ENCODE measurements around the gene ATAT1. TPM values are rescaled to one million over a fixed set of nuclear protein-coding genes. Genes with fewer than 3 reads are reported as not detected.
"Not testable (repeated sequence)": the region's sequence is repeated elsewhere in the genome, so short reads cannot be mapped to it uniquely, and the experiment has no call there.

ATAT1 gene
- total RNA-seq, 1 donor from 2014 or later: 2.1 TPM

DNA sequence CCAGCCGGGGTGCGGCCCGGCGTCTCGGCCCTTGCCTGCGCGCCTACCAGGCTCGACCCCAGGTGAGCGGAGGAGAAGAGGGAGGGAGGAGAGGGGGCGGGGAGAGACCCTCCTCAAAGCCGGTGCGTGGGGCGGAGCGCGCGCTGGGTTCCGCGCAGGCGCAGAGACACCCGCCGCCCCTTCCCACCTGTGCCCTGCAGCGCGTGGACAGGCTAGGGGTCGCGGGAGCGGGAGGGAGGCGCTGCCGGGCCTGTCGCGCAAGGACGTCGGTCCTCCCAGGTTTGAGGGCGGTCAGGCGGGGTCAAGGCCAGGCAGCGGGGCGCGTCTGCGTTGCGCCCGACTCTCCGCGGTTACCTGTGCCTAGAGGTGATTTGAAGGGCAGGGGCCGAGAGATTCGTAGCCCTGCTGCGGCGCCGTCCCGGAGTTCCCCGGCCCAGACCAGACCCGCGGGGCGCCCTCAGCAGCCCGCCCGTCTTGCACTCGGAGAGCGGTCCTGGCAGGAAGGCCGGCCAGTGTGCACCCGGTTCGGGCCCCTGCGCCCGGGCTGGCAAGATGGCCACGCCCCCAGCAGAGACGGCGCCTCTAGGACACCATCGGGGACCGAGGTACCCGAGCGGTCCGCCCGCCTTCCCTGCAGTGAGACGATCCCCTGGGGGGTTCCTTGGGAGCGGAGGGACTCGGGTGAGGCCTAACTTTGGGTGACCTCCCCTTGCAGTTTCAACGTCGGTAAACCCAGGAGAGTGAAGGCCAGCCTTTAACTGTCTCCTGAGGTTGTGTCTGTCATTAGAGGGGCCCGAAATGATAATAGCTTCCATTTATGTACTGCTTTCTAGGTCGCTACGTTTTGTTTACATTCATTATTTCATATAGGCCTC is 20.8 kb downstream of the ATAT1 start:
- no peaks in the 10 kb centered on the region for H3K27me3 ChIP-seq (ENCODE audit: control insufficient read depth in 3 of 3, insufficient read depth in 3 of 3, low read length in 3 of 3)
- peaks cover 26 to 28% (median 27%) of the 10 kb centered on the region in 3 donors for H3K36me3 ChIP-seq (ENCODE audit: control insufficient read depth in 3 of 3, insufficient read depth in 3 of 3, low read length in 3 of 3)
- peaks cover 14 to 23% (median 14%) of the 10 kb centered on the region in 3 donors for H3K4me1 ChIP-seq (ENCODE audit: control insufficient read depth in 3 of 3, insufficient read depth in 3 of 3, low read length in 3 of 3)
- peak overlapping the region; percentile 89 to 97 (median 92) for H3K9ac ChIP-seq (ENCODE audit: low read depth in 1 of 3, low read length in 3 of 3)
- H3K9me3 ChIP-seq (ENCODE audit: control insufficient read depth in 3 of 3, low read length in 3 of 3): no peaks in the 10 kb centered on the region
- peak overlapping the region; percentile 88 for H3K27ac ChIP-seq (ENCODE audit: low read depth, low read length)
- peak overlapping the region; percentile 91 to 96 (median 96) for H3K4me3 ChIP-seq (ENCODE audit: low read length in 3 of 3)

DNA sequence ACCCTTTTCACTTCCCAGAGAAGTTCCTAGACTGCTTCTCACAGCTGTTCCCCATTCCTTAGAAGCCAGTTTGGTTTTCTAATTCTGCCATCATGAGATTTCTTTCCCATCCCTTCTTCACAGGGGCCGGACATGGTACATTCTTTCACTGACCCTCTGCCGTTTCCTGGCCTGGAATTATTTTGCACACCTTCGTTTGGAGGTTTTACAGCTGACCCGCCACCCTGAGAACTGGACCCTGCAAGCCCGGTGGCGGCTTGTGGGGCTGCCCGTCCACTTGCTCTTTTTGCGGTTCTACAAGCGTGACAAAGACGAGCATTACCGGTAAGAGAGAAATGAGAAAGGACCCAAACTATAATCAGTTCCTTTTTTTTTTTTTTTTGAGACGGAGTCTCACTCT is 24.5 kb downstream of the ATAT1 start:
- H3K9ac ChIP-seq (ENCODE audit: low read depth in 1 of 3, low read length in 3 of 3): no peak overlapping the region
- H3K27me3 ChIP-seq (ENCODE audit: control insufficient read depth in 3 of 3, insufficient read depth in 3 of 3, low read length in 3 of 3): no peaks in the 10 kb centered on the region
- H3K4me3 ChIP-seq (ENCODE audit: low read length in 3 of 3): no peak overlapping the region
- H3K36me3 ChIP-seq (ENCODE audit: control insufficient read depth in 3 of 3, insufficient read depth in 3 of 3, low read length in 3 of 3): peaks cover 44 to 57% (median 52%) of the 10 kb centered on the region in 3 donors
- H3K4me1 ChIP-seq (ENCODE audit: control insufficient read depth in 3 of 3, insufficient read depth in 3 of 3, low read length in 3 of 3): peaks cover 12 to 16% (median 14%) of the 10 kb centered on the region in 3 donors
- no peak overlapping the region for H3K27ac ChIP-seq (ENCODE audit: low read depth, low read length)
- H3K9me3 ChIP-seq (ENCODE audit: control insufficient read depth in 3 of 3, low read length in 3 of 3): no peaks in the 10 kb centered on the region

DNA sequence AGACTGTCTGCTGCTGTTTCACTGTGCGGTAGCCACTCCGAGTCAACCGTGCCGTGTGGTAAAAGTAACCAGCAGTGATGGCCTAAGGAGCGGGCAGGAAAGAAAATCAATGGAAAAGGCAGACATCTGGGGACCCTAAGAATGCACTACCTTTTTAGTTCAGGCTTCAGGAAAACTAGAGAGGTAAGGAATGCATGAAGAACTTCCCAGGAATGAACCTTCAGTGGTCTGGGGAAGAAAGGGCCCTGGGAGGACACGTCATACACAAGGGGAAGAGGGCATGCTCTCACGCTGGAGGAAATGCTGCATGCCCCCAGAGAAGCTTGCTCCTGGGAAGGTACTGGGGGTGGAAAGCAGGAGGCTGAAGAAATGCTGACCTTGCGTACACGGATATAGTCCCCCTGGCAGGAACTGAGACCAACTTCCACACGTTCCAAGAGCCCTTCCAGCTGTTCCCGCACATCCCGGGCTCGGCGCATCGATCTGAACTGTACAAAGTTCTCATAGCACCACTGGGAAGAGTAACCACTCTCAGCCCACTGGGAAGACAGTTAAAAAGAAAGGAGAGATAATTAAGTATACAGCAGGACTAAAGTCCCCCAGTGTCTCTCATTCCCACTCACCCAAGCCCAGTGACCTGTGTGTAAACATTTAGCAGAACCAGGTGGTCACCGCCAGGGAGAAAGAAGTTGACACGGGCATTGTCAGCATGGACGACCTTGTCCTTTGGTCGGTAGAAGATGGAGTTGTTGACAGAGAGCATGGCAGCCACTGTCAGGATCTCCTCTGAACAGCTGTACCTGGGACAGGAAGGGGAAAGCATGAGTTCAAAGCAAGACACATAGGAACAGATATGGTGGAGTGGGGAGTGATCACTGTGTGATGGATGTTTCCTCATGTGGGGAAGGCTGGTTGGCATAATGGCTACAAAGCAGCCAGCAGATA is 28.4 kb downstream of the ATAT1 start:
- H3K4me1 ChIP-seq (ENCODE audit: control insufficient read depth in 3 of 3, insufficient read depth in 3 of 3, low read length in 3 of 3): no peaks in the 10 kb centered on the region
- no peaks in the 10 kb centered on the region for H3K9me3 ChIP-seq (ENCODE audit: control insufficient read depth in 3 of 3, low read length in 3 of 3)
- no peak overlapping the region for H3K9ac ChIP-seq (ENCODE audit: low read depth in 1 of 3, low read length in 3 of 3)
- H3K27me3 ChIP-seq (ENCODE audit: control insufficient read depth in 3 of 3, insufficient read depth in 3 of 3, low read length in 3 of 3): no peaks in the 10 kb centered on the region
- H3K27ac ChIP-seq (ENCODE audit: low read depth, low read length): no peak overlapping the region
- no peak overlapping the region for H3K4me3 ChIP-seq (ENCODE audit: low read length in 3 of 3)
- peaks cover 79 to 87% (median 79%) of the 10 kb centered on the region in 3 donors for H3K36me3 ChIP-seq (ENCODE audit: control insufficient read depth in 3 of 3, insufficient read depth in 3 of 3, low read length in 3 of 3)

DNA sequence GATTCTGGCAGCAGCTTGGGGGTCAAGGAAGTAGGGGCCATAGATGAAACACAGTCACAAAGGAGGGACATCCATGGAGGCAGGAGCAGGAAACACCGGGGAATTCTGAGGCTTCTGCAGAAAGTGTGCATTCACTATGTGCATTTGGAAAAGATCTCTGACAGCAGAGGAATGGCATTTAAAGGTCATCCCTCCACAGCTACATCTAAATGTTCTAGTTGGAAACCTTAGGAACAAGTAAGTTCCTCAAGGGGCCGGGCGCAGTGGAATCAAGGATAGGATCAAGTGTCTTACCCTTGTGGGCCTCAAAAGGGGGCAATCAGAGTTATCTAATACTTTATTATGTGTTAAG is 29.0 kb downstream of the ATAT1 start:
- Histone ChIP-seq H3K9me3 (ENCODE audit: control insufficient read depth in 3 of 3, low read length in 3 of 3) (no peaks in the 10 kb centered on the region), H3K27me3 (ENCODE audit: control insufficient read depth in 3 of 3, insufficient read depth in 3 of 3, low read length in 3 of 3) (no peaks in the 10 kb centered on the region), H3K4me3 (ENCODE audit: low read length in 3 of 3) (no peak overlapping the region), H3K4me1 (ENCODE audit: control insufficient read depth in 3 of 3, insufficient read depth in 3 of 3, low read length in 3 of 3) (no peaks in the 10 kb centered on the region), H3K9ac (ENCODE audit: low read depth in 1 of 3, low read length in 3 of 3) (no peak overlapping the region), H3K36me3 (ENCODE audit: control insufficient read depth in 3 of 3, insufficient read depth in 3 of 3, low read length in 3 of 3) (peaks cover 83 to 88% (median 84%) of the 10 kb centered on the region in 3 donors), H3K27ac (ENCODE audit: low read depth, low read length) (no peak overlapping the region)

DNA sequence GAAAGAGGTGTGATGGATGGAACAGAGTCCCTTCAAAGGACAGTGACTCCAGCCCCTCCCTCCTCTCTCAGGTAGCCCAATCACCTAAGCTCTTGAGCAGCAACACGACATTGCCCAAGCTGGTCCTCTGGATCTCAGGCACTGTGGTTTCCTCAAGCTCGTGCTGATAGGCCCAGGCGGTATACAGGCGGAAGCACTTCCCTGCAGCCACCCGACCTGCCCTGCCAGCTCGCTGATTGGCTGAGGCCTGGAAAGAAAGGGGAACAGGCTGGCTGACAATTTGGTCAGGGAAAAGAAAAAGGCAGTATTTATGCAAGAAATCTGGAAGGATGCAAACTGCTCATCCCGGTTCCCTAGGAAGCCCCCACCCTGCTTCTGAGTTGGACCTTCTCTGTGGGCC is 29.8 kb downstream of the ATAT1 start:
- H3K27me3 ChIP-seq (ENCODE audit: control insufficient read depth in 3 of 3, insufficient read depth in 3 of 3, low read length in 3 of 3): no peaks in the 10 kb centered on the region
- no peak overlapping the region for H3K9ac ChIP-seq (ENCODE audit: low read depth in 1 of 3, low read length in 3 of 3)
- H3K27ac ChIP-seq (ENCODE audit: low read depth, low read length): no peak overlapping the region
- no peaks in the 10 kb centered on the region for H3K9me3 ChIP-seq (ENCODE audit: control insufficient read depth in 3 of 3, low read length in 3 of 3)
- H3K4me1 ChIP-seq (ENCODE audit: control insufficient read depth in 3 of 3, insufficient read depth in 3 of 3, low read length in 3 of 3): no peaks in the 10 kb centered on the region
- no peak overlapping the region for H3K4me3 ChIP-seq (ENCODE audit: low read length in 3 of 3)
- peaks cover 82 to 85% (median 84%) of the 10 kb centered on the region in 3 donors for H3K36me3 ChIP-seq (ENCODE audit: control insufficient read depth in 3 of 3, insufficient read depth in 3 of 3, low read length in 3 of 3)

DNA sequence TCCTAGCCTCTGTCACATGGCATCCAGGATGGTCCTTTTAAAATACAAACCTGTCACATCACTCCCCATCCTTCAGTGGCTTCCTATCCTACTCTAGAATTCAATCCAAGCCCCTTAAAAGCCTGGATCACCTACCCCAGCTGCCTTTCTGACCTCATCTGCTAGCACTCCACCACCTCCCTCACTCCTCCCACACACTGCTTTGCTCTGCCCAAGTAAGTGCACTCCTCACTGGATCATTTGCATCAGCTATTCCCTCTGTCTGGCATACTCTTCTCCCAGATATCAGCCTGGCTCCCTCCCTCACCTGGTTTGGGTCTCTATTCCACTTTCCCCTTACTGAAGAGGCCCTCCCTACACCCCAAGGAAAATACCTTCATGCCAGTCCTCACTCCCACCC is 30.8 kb downstream of the ATAT1 start:
- Histone ChIP-seq H3K4me1 (ENCODE audit: control insufficient read depth in 3 of 3, insufficient read depth in 3 of 3, low read length in 3 of 3) (no peaks in the 10 kb centered on the region), H3K9ac (ENCODE audit: low read depth in 1 of 3, low read length in 3 of 3) (no peak overlapping the region), H3K36me3 (ENCODE audit: control insufficient read depth in 3 of 3, insufficient read depth in 3 of 3, low read length in 3 of 3) (peaks cover 84 to 86% (median 85%) of the 10 kb centered on the region in 3 donors), H3K4me3 (ENCODE audit: low read length in 3 of 3) (no peak overlapping the region), H3K27ac (ENCODE audit: low read depth, low read length) (no peak overlapping the region), H3K27me3 (ENCODE audit: control insufficient read depth in 3 of 3, insufficient read depth in 3 of 3, low read length in 3 of 3) (no peaks in the 10 kb centered on the region), H3K9me3 (ENCODE audit: control insufficient read depth in 3 of 3, low read length in 3 of 3) (no peaks in the 10 kb centered on the region)

DNA sequence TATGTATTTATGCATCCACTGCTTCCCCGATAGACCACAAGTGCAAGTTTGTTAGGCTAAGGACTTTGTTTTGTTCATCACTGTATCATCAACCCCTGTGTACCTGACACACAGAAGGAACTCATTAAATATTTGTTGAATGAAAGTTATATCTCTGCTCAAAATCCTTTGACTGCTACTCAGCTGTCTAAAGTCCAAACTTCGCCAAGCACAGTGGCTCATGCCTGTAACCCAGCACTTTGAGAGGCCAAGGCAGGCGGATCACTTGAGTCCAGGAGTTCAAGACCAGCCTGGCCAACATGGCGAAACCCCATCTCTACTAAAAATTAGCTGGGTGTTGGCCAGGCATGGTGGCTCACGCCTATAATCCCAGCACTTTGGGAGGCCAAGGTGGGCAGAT is 31.2 kb downstream of the ATAT1 start:
- not testable (repeated sequence) for H3K27me3 ChIP-seq (ENCODE audit: control insufficient read depth in 3 of 3, insufficient read depth in 3 of 3, low read length in 3 of 3); H3K9me3 ChIP-seq (ENCODE audit: control insufficient read depth in 3 of 3, low read length in 3 of 3); H3K9ac ChIP-seq (ENCODE audit: low read depth in 1 of 3, low read length in 3 of 3); H3K4me1 ChIP-seq (ENCODE audit: control insufficient read depth in 3 of 3, insufficient read depth in 3 of 3, low read length in 3 of 3); H3K27ac ChIP-seq (ENCODE audit: low read depth, low read length); H3K4me3 ChIP-seq (ENCODE audit: low read length in 3 of 3)
- peaks cover 84 to 86% (median 85%) of the 10 kb centered on the region in 3 donors for H3K36me3 ChIP-seq (ENCODE audit: control insufficient read depth in 3 of 3, insufficient read depth in 3 of 3, low read length in 3 of 3)

DNA sequence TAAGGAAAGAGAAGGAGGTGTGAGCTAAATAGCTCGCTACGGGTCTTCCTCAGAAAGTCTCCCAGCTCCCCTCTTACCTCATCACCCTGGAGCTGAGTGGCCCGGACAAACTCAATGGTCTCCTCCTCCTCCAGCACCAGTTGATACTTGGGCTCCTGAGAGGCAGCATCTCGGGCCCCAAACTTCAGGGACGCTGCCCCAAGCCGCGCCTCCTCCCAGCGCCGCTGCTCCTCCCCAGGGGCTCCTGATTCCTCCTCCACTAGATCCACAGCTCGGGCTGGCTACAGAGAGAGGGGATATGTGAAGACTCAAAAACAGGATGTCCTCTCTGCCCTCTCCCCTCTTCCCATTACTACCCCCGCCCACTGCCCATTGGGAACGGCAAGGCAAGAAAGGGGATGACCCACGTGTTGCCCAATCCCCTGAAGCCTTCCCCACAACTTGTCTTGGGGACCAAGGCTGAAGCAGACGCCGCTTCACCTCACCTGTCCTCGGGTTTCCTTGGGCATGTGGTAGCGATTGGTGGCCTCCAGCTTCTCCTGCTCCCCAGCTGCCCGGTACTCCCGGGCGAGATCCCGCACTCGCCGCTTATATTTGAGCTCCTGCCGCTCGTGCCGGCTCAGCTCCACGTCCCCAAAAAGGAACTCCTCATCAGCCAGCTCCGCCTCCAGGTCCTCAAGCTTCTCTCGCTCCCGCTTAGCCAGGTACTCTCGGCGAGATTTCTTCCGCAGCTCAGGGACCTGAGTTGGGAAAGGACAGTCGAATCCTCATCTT is 38.5 kb downstream of the ATAT1 start:
- Histone ChIP-seq H3K27ac (ENCODE audit: low read depth, low read length) (no peak overlapping the region), H3K4me1 (ENCODE audit: control insufficient read depth in 3 of 3, insufficient read depth in 3 of 3, low read length in 3 of 3) (peaks cover 0 to under 1% (median 0%) of the 10 kb centered on the region in 3 donors), H3K9ac (ENCODE audit: low read depth in 1 of 3, low read length in 3 of 3) (no peak overlapping the region), H3K9me3 (ENCODE audit: control insufficient read depth in 3 of 3, low read length in 3 of 3) (no peaks in the 10 kb centered on the region), H3K4me3 (ENCODE audit: low read length in 3 of 3) (no peak overlapping the region), H3K36me3 (ENCODE audit: control insufficient read depth in 3 of 3, insufficient read depth in 3 of 3, low read length in 3 of 3) (peaks cover 52 to 72% (median 67%) of the 10 kb centered on the region in 3 donors), H3K27me3 (ENCODE audit: control insufficient read depth in 3 of 3, insufficient read depth in 3 of 3, low read length in 3 of 3) (no peaks in the 10 kb centered on the region)

DNA sequence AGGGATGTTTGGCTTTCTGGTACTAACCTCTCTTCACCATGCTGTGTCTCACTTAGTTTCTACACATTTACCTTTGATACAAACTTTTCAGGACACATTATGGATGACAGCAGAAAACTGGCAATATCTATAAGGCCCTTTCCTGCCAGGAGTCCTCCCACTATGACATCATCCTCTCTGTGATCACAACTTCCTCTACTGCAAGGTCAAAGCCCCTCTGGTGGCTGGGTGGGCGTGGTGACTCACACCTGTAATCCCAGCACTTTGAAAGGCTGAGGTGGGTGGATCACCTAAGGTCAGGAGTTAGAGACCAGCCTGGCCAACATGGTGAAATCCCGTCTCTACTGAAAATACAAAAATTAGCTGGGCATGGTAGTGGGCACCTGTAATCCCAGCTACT is 39.6 kb downstream of the ATAT1 start:
- H3K27ac ChIP-seq (ENCODE audit: low read depth, low read length); H3K9me3 ChIP-seq (ENCODE audit: control insufficient read depth in 3 of 3, low read length in 3 of 3); H3K9ac ChIP-seq (ENCODE audit: low read depth in 1 of 3, low read length in 3 of 3); H3K27me3 ChIP-seq (ENCODE audit: control insufficient read depth in 3 of 3, insufficient read depth in 3 of 3, low read length in 3 of 3); H3K4me3 ChIP-seq (ENCODE audit: low read length in 3 of 3): not testable (repeated sequence)
- Histone ChIP-seq H3K36me3 (ENCODE audit: control insufficient read depth in 3 of 3, insufficient read depth in 3 of 3, low read length in 3 of 3) (peaks cover 53 to 76% (median 69%) of the 10 kb centered on the region in 3 donors), H3K4me1 (ENCODE audit: control insufficient read depth in 3 of 3, insufficient read depth in 3 of 3, low read length in 3 of 3) (peaks cover 0 to 12% (median 2%) of the 10 kb centered on the region in 3 donors)

All from skeletal muscle tissue (tissue), 4 donors.